Muscle layer of colon (tissue), 2 donors: Measurements from ENCODE around the gene PHKA2.
"Not testable (repeated sequence)": the region's sequence is repeated elsewhere in the genome, so short reads cannot be mapped to it uniquely, and the experiment has no call there.

Source experiments
- H3K27ac ChIP-seq: one replicate; pipeline ENCODE4 v1.7.0; 2013; ENCODE audit warnings: low read depth, mild to moderate bottlenecking, low read length, moderate library complexity
- H3K27me3 ChIP-seq, 2 donors: one replicate each; pipeline ENCODE4 v1.7.0; 2013; ENCODE audit warnings: low read length in 2 of 2, mild to moderate bottlenecking in 2 of 2; ENCODE audit not compliant: insufficient read depth in 2 of 2, control insufficient read depth in 1 of 2
- H3K36me3 ChIP-seq: one replicate; pipeline ENCODE4 v1.7.0; 2013; ENCODE audit warnings: mild to moderate bottlenecking, low read length; ENCODE audit not compliant: insufficient read depth
- H3K4me1 ChIP-seq: one replicate; pipeline ENCODE4 v1.7.0; 2013; ENCODE audit warnings: mild to moderate bottlenecking, low read length; ENCODE audit not compliant: insufficient read depth
- H3K4me3 ChIP-seq, 2 donors: one replicate each; pipeline ENCODE4 v1.7.0; 2013; ENCODE audit warnings: low read length in 2 of 2, low read depth in 1 of 2, mild to moderate bottlenecking in 1 of 2, moderate library complexity in 1 of 2
- H3K9ac ChIP-seq: one replicate; pipeline ENCODE4 v1.7.0; 2013; ENCODE audit warnings: low read length
- H3K9me3 ChIP-seq: one replicate; pipeline ENCODE4 v1.7.0; 2013; ENCODE audit warnings: mild to moderate bottlenecking, low read length
- donor health status: abdominal sarcoma.
- donor health status: Adenocarcinoma of cecum.

PHKA2 gene

DNA sequence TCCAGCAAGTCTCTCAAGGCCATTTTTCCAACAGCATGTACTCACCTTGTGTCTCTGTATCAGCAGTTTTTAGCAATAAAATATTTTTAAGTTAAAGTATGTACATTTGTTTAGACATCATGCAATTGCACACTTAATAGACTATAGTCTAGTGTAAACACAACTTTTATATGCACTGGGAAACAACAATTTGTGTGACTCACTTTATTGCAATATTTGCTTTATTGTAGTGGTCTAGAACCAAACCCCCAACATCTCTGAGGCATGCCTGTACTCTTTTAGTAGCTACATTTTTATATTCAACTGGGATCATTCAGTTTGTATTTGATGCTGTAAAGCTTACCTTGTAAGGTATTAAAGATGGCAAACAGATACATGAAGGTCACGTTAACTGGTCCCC, 14.7 kb upstream of the PHKA2 start:
- Histone ChIP-seq H3K27ac (no peak overlapping the region), H3K36me3 (no peaks in the 10 kb centered on the region), H3K4me1 (no peaks in the 10 kb centered on the region), H3K9ac (no peak overlapping the region), H3K4me3 (no peak overlapping the region), H3K9me3 (no peaks in the 10 kb centered on the region), H3K27me3 (peaks cover 0 to 3% of the 10 kb centered on the region in 2 donors)

- Histone ChIP-seq H3K27ac (no peak overlapping the region), H3K9me3 (no peaks in the 10 kb centered on the region), H3K27me3 (peaks cover 0 to 3% of the 10 kb centered on the region in 2 donors), H3K4me3 (no peak overlapping the region), H3K36me3 (no peaks in the 10 kb centered on the region), H3K4me1 (no peaks in the 10 kb centered on the region), H3K9ac (no peak overlapping the region)
These were observed 14.0 kb upstream of the PHKA2 start for GRCh38 chrX:18997916-18998315.

- no peaks in the 10 kb centered on the region for H3K36me3 ChIP-seq
- no peak overlapping the region for H3K9ac ChIP-seq
- peaks cover 0 to 3% of the 10 kb centered on the region in 2 donors for H3K27me3 ChIP-seq
- no peak overlapping the region for H3K27ac ChIP-seq
- no peak overlapping the region for H3K4me3 ChIP-seq
- no peaks in the 10 kb centered on the region for H3K4me1 ChIP-seq
- no peaks in the 10 kb centered on the region for H3K9me3 ChIP-seq
These were observed 12.6 kb upstream of the PHKA2 start for GRCh38 chrX:18996536-18996935.

- Histone ChIP-seq H3K4me1 (no peaks in the 10 kb centered on the region), H3K9ac (no peak overlapping the region), H3K9me3 (no peaks in the 10 kb centered on the region), H3K27me3 (peaks cover 0 to 3% of the 10 kb centered on the region in 2 donors), H3K36me3 (no peaks in the 10 kb centered on the region), H3K27ac (no peak overlapping the region), H3K4me3 (no peak overlapping the region)
These were observed 11.3 kb upstream of the PHKA2 start for GRCh38 chrX:18995221-18995620.

DNA sequence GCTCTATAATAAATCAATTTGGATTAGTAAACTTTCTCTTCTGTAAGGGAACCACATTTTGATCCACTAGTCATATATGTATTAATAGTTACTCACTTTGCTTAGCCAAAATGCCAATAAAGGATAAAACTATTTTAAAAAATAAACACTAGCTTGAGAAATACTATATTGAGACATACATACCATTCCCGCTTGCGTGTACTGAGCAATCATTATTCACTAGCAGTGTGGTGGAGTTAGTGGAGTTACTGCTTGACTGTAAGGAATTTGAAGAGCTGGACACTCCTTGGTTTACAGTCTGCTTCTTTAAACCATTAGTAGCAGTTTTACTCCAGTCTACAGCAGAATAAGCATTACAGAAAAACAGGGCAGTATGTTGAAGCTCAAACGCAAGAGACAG, 10.8 kb upstream of the PHKA2 start:
- Histone ChIP-seq H3K27ac (no peak overlapping the region), H3K4me1 (no peaks in the 10 kb centered on the region), H3K36me3 (no peaks in the 10 kb centered on the region), H3K4me3 (no peak overlapping the region), H3K9me3 (no peaks in the 10 kb centered on the region), H3K27me3 (peaks cover 0 to 3% of the 10 kb centered on the region in 2 donors), H3K9ac (no peak overlapping the region)

DNA sequence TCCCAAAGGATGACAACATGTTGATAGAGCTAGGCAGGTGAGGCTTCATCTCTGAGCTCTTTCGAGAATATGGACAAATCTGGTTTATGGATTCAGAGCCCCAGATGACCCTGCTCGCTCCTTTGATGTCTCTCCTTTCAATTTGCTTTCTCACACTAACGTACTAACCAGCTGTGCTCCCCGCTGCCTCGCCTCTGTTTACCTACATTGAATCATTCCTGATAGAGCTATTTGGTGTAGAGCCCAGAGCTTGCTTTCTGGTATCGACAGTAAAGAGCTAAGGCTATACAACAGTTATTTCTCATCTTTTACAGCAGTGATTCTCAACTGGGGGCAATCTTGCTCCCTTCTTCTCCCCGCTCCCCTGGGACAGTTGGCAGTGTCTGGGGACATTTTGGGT, 8.9 kb upstream of the PHKA2 start:
- Histone ChIP-seq H3K36me3 (no peaks in the 10 kb centered on the region), H3K4me3 (no peak overlapping the region), H3K9ac (no peak overlapping the region), H3K9me3 (no peaks in the 10 kb centered on the region), H3K27ac (no peak overlapping the region), H3K27me3 (no peaks in the 10 kb centered on the region), H3K4me1 (no peaks in the 10 kb centered on the region)

GRCh38 chrX:18985186-18985435, 1.2 kb upstream of the PHKA2 start:
- Histone ChIP-seq H3K36me3 (no peaks in the 10 kb centered on the region), H3K4me3 (peak overlapping the region; percentile 53 to 54), H3K9ac (peak overlapping the region; percentile 12), H3K27me3 (peaks cover 0 to 9% of the 10 kb centered on the region in 2 donors), H3K4me1 (peaks cover 4% of the 10 kb centered on the region), H3K27ac (peak overlapping the region; percentile 50), H3K9me3 (no peaks in the 10 kb centered on the region)

GRCh38 chrX:18984381-18985185, 669 bp upstream of the PHKA2 start:
- H3K27ac ChIP-seq, result peak overlapping the region; percentile 66
- peak overlapping the region; percentile 12 for H3K9ac ChIP-seq
- H3K9me3 ChIP-seq, result no peaks in the 10 kb centered on the region
- H3K36me3 ChIP-seq, result no peaks in the 10 kb centered on the region
- peaks cover 4% of the 10 kb centered on the region for H3K4me1 ChIP-seq
- peaks cover 0 to 9% of the 10 kb centered on the region in 2 donors for H3K27me3 ChIP-seq
- H3K4me3 ChIP-seq, result peak overlapping the region; percentile 53 to 54

DNA sequence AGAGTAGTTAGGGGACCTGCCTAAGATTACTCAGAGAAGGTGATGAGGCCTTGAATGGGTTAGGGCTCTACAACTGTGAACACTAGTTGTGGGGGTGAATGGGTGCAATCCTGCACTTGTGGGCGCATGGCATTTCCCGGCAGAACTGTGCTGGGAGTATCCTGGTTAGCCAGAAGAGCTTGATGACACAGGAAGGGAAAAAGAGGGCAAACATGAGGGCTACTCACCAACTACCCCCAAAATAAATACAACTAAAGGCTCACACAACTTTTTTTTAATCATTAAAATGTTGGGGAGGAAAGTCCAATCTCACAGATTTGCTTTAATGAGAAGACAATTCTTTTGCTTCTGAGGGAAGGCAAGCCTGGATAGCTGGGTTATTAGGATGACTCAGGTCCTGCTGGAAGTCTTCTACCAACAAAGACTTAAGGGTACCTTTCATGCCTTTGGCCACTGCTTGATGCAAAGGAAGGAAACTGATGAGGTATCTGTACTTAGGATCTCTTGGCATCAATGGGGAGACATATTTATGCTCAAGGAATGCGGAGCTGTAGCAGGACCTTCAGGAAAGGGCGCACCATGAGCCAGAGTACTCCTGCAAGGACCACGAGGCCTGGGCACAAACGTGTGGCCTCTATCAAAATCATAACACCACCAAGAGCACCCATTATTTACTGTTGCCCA, 2.6 kb downstream of the PHKA2 start:
- H3K27ac ChIP-seq, result no peak overlapping the region
- H3K9me3 ChIP-seq, result no peaks in the 10 kb centered on the region
- H3K9ac ChIP-seq, result no peak overlapping the region
- peaks cover 4% of the 10 kb centered on the region for H3K4me1 ChIP-seq
- H3K36me3 ChIP-seq, result no peaks in the 10 kb centered on the region
- H3K4me3 ChIP-seq, result no peak overlapping the region
- H3K27me3 ChIP-seq, result peaks cover 0 to 9% of the 10 kb centered on the region in 2 donors

- not testable (repeated sequence) for H3K36me3 ChIP-seq, H3K9me3 ChIP-seq, H3K4me3 ChIP-seq, H3K9ac ChIP-seq, H3K27me3 ChIP-seq, H3K4me1 ChIP-seq, H3K27ac ChIP-seq
These were observed 3.7 kb downstream of the PHKA2 start for GRCh38 chrX:18980262-18980661.

- H3K36me3 ChIP-seq, result no peaks in the 10 kb centered on the region
- H3K9me3 ChIP-seq, result no peaks in the 10 kb centered on the region
- no peaks in the 10 kb centered on the region for H3K4me1 ChIP-seq
- no peak overlapping the region for H3K4me3 ChIP-seq
- H3K9ac ChIP-seq, result no peak overlapping the region
- H3K27me3 ChIP-seq, result no peaks in the 10 kb centered on the region
- no peak overlapping the region for H3K27ac ChIP-seq
These were observed 8.9 kb downstream of the PHKA2 start for GRCh38 chrX:18974993-18975392.
